ENCODE measurements around the gene WSB2.

- TF ChIP-seq RXRA (IDR thresholded peaks at IDR 0.05) (no peak), TAF1 (conservative IDR thresholded peaks at IDR 0.05) (no peak), RAD21 (IDR thresholded peaks at IDR 0.05) (no peak)
These were observed 37.6 kb downstream of the WSB2 start for GRCh38 chr12:118023301-118023860.

Data from liver (tissue), 2 donors.